HepG2 (cell line): Measurements from ENCODE around the gene PCIF1. TPM values are rescaled to one million over a fixed set of nuclear protein-coding genes. Genes with fewer than 3 reads are reported as not detected.

Experiments used
- CCAR2 ChIP-seq: fragments of 200-400 bp; formaldehyde crosslinking; optimal IDR thresholded peaks from 2 replicates; pipeline ENCODE3; 2018; ENCODE audit warnings: low read depth, mild to moderate bottlenecking, low read length, moderate library complexity
- CHD2 ChIP-seq: IDR thresholded peaks from 2 replicates; pipeline ENCODE4 v1.6.1; 2011; ENCODE audit warnings: low read depth, low read length, improper control_type of control experiment
- CSRNP2 ChIP-seq: sonication (generic); formaldehyde crosslinking; conservative IDR thresholded peaks from 2 replicates; pipeline ENCODE4 v1.8.0; 2022; ENCODE audit warnings: low read depth, missing genetic modification reagents
- E2F1 ChIP-seq: sonication (generic); formaldehyde crosslinking; IDR thresholded peaks from 2 replicates; pipeline ENCODE4 v1.5.0; 2020; ENCODE audit warnings: missing genetic modification reagents
- NFYB ChIP-seq: sonication (generic); formaldehyde crosslinking; IDR thresholded peaks from 2 replicates; pipeline ENCODE4 v1.4.0; 2020; ENCODE audit warnings: missing genetic modification reagents
- RARA ChIP-seq: IDR thresholded peaks from 2 replicates; pipeline ENCODE4 v1.6.1; 2016; ENCODE audit warnings: missing genetic modification reagents, missing compliant biosample characterization
- RBAK ChIP-seq: sonication (generic); formaldehyde crosslinking; IDR thresholded peaks from 2 replicates; pipeline ENCODE4 v1.5.1; 2020; ENCODE audit warnings: mild to moderate bottlenecking, missing genetic modification reagents
- TRAFD1 ChIP-seq: sonication (generic); formaldehyde crosslinking; IDR thresholded peaks from 2 replicates; pipeline ENCODE4 v1.5.1; 2020; ENCODE audit warnings: missing genetic modification reagents, mild to moderate bottlenecking, borderline replicate concordance
- ZNF713 ChIP-seq: sonication (generic); formaldehyde crosslinking; IDR thresholded peaks from 2 replicates; pipeline ENCODE4 v1.4.0; 2020; ENCODE audit warnings: mild to moderate bottlenecking, missing genetic modification reagents
- ZSCAN22 ChIP-seq: sonication (generic); formaldehyde crosslinking; IDR thresholded peaks from 2 replicates; pipeline ENCODE4 v1.4.0; 2020; ENCODE audit warnings: mild to moderate bottlenecking, missing genetic modification reagents
- polyA plus RNA-seq, 8 experiments: library from polyadenylated mRNA; depleted of rRNA in 3 of 8; stranded (reverse) in 7 of 8; unstranded in 1 of 8; fragments of >200 nt; fragmentation: Illumina TruSeq in 4 of 8; extraction: Trizol in 4 of 8; gene quantifications; 2 replicates each; pipeline versions ENCODE4 v1.2.1 to v1.2.3, GENCODE V29; 2011 to 2016; ENCODE audit warnings: low read depth in 4 of 8, missing spikeins in 1 of 8, mixed read lengths in 1 of 8; ENCODE audit not compliant: insufficient read depth in 1 of 8
- total RNA-seq, 5 experiments: library from RNA; depleted of rRNA; stranded (reverse); fragments of >200 nt; fragmentation: Illumina TruSeq; extraction: Trizol; gene quantifications; 2 replicates each; pipeline ENCODE4 v1.2.3, GENCODE V29; 2016; ENCODE audit warnings: low read depth in 1 of 5
- TF ChIP-seq, protein P1 (sequence below): sonication (generic); formaldehyde crosslinking; IDR thresholded peaks from 2 replicates; pipeline ENCODE4 v1.4.0; 2020; ENCODE audit warnings: mild to moderate bottlenecking, missing genetic modification reagents, borderline replicate concordance
- TF ChIP-seq, protein P2 (sequence below): sonication (generic); formaldehyde crosslinking; IDR thresholded peaks from 2 replicates; pipeline ENCODE4 v1.4.0; 2020; ENCODE audit warnings: mild to moderate bottlenecking, missing genetic modification reagents
- TF ChIP-seq, protein P3 (sequence below): sonication (generic); formaldehyde crosslinking; IDR thresholded peaks from 2 replicates; pipeline ENCODE4 v1.4.0; 2020; ENCODE audit warnings: missing genetic modification reagents
- TF ChIP-seq, protein P4 (sequence below): sonication (generic); formaldehyde crosslinking; IDR thresholded peaks from 2 replicates; pipeline ENCODE4 v1.4.0; 2020; ENCODE audit warnings: mild to moderate bottlenecking, missing genetic modification reagents

PCIF1 gene
- total and polyA plus RNA-seq, 2 of the 13 experiments (the other 11 are each of a cell fraction or from before 2014, with no cell fraction given): 20.9 to 24.4 TPM

- TF ChIP-seq, protein P1, sequence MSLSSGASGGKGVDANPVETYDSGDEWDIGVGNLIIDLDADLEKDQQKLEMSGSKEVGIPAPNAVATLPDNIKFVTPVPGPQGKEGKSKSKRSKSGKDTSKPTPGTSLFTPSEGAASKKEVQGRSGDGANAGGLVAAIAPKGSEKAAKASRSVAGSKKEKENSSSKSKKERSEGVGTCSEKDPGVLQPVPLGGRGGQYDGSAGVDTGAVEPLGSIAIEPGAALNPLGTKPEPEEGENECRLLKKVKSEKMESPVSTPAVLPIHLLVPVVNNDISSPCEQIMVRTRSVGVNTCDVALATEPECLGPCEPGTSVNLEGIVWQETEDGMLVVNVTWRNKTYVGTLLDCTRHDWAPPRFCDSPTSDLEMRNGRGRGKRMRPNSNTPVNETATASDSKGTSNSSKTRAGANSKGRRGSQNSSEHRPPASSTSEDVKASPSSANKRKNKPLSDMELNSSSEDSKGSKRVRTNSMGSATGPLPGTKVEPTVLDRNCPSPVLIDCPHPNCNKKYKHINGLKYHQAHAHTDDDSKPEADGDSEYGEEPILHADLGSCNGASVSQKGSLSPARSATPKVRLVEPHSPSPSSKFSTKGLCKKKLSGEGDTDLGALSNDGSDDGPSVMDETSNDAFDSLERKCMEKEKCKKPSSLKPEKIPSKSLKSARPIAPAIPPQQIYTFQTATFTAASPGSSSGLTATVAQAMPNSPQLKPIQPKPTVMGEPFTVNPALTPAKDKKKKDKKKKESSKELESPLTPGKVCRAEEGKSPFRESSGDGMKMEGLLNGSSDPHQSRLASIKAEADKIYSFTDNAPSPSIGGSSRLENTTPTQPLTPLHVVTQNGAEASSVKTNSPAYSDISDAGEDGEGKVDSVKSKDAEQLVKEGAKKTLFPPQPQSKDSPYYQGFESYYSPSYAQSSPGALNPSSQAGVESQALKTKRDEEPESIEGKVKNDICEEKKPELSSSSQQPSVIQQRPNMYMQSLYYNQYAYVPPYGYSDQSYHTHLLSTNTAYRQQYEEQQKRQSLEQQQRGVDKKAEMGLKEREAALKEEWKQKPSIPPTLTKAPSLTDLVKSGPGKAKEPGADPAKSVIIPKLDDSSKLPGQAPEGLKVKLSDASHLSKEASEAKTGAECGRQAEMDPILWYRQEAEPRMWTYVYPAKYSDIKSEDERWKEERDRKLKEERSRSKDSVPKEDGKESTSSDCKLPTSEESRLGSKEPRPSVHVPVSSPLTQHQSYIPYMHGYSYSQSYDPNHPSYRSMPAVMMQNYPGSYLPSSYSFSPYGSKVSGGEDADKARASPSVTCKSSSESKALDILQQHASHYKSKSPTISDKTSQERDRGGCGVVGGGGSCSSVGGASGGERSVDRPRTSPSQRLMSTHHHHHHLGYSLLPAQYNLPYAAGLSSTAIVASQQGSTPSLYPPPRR: peak; percentile 12; the same call in 1 of the 2 replicates
- TF ChIP-seq, protein P2, sequence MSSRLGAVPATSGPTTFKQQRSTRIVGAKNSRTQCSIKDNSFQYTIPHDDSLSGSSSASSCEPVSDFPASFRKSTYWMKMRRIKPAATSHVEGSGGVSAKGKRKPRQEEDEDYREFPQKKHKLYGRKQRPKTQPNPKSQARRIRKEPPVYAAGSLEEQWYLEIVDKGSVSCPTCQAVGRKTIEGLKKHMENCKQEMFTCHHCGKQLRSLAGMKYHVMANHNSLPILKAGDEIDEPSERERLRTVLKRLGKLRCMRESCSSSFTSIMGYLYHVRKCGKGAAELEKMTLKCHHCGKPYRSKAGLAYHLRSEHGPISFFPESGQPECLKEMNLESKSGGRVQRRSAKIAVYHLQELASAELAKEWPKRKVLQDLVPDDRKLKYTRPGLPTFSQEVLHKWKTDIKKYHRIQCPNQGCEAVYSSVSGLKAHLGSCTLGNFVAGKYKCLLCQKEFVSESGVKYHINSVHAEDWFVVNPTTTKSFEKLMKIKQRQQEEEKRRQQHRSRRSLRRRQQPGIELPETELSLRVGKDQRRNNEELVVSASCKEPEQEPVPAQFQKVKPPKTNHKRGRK (CRISPR knock-in tag): no peak
- TF ChIP-seq TRAFD1 (CRISPR knock-in tag) (no peak; the same call in 1 of the 2 replicates), RBAK (CRISPR knock-in tag) (peak; percentile 12; the same call in 1 of the 2 replicates), NFYB (CRISPR knock-in tag) (no peak), CHD2 (no peak), ZSCAN22 (CRISPR knock-in tag) (no peak), CSRNP2 (CRISPR knock-in tag) (no peak), RARA (CRISPR knock-in tag) (no peak), E2F1 (CRISPR knock-in tag) (no peak), CCAR2 (no peak), ZNF713 (CRISPR knock-in tag) (no peak)
- TF ChIP-seq, protein P3, sequence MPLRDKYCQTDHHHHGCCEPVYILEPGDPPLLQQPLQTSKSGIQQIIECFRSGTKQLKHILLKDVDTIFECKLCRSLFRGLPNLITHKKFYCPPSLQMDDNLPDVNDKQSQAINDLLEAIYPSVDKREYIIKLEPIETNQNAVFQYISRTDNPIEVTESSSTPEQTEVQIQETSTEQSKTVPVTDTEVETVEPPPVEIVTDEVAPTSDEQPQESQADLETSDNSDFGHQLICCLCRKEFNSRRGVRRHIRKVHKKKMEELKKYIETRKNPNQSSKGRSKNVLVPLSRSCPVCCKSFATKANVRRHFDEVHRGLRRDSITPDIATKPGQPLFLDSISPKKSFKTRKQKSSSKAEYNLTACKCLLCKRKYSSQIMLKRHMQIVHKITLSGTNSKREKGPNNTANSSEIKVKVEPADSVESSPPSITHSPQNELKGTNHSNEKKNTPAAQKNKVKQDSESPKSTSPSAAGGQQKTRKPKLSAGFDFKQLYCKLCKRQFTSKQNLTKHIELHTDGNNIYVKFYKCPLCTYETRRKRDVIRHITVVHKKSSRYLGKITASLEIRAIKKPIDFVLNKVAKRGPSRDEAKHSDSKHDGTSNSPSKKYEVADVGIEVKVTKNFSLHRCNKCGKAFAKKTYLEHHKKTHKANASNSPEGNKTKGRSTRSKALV (CRISPR knock-in tag): no peak
- TF ChIP-seq, protein P4, sequence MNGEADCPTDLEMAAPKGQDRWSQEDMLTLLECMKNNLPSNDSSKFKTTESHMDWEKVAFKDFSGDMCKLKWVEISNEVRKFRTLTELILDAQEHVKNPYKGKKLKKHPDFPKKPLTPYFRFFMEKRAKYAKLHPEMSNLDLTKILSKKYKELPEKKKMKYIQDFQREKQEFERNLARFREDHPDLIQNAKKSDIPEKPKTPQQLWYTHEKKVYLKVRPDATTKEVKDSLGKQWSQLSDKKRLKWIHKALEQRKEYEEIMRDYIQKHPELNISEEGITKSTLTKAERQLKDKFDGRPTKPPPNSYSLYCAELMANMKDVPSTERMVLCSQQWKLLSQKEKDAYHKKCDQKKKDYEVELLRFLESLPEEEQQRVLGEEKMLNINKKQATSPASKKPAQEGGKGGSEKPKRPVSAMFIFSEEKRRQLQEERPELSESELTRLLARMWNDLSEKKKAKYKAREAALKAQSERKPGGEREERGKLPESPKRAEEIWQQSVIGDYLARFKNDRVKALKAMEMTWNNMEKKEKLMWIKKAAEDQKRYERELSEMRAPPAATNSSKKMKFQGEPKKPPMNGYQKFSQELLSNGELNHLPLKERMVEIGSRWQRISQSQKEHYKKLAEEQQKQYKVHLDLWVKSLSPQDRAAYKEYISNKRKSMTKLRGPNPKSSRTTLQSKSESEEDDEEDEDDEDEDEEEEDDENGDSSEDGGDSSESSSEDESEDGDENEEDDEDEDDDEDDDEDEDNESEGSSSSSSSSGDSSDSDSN (CRISPR knock-in tag): no peak
Observed at GRCh38 chr20:45971425-45971674, 36.9 kb downstream of the PCIF1 start (continued).
